Esophagus squamous epithelium (tissue), 4 donors: ENCODE results near the gene GABRB1.

Experiments used
- POLR2A ChIP-seq, 4 donors: fragments of 450-650 bp; IDR thresholded peaks; one replicate each; pipeline ENCODE4 v1.6.1; 2017; ENCODE audit warnings: antibody characterized with exemption in 4 of 4, mild to moderate bottlenecking in 4 of 4, moderate library complexity in 3 of 4
- TF ChIP-seq, protein P1 (sequence below), 6 experiments: fragments of 450-650 bp in 4 of 6; fragments of 200-600 bp in 2 of 6; sonication (generic) in 2 of 6; IDR thresholded peaks; one replicate each; pipeline ENCODE4 v1.5.1; 2016 to 2019; ENCODE audit warnings: antibody characterized with exemption in 6 of 6, mild to moderate bottlenecking in 4 of 6, moderate library complexity in 4 of 6

DNA sequence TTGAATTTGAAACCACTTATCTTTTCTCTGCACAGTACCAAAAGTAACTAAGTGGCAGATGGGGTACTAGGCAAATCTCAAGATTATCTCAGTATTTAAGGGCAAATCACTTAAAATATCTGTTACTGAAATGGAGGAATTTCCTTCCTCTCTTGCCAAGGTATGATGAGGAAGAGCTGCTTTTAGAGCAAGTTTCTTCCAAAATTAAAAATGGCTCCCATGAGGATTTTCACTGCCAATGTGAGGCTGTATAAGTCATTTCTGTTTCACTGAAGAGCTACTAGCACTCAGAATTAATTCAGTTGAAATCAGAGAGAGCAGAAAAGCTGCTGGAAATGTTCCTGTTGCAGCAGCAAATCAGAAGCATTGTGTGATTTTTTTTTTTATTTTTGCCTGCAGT is 43.4 kb downstream of the GABRB1 start:
- TF ChIP-seq POLR2A (IDR thresholded peaks at IDR 0.05): no peak
- TF ChIP-seq, protein P1, sequence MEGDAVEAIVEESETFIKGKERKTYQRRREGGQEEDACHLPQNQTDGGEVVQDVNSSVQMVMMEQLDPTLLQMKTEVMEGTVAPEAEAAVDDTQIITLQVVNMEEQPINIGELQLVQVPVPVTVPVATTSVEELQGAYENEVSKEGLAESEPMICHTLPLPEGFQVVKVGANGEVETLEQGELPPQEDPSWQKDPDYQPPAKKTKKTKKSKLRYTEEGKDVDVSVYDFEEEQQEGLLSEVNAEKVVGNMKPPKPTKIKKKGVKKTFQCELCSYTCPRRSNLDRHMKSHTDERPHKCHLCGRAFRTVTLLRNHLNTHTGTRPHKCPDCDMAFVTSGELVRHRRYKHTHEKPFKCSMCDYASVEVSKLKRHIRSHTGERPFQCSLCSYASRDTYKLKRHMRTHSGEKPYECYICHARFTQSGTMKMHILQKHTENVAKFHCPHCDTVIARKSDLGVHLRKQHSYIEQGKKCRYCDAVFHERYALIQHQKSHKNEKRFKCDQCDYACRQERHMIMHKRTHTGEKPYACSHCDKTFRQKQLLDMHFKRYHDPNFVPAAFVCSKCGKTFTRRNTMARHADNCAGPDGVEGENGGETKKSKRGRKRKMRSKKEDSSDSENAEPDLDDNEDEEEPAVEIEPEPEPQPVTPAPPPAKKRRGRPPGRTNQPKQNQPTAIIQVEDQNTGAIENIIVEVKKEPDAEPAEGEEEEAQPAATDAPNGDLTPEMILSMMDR (IDR thresholded peaks at IDR 0.05): no peak
